B cell (primary cell): Measurements from ENCODE around the gene IL11RA.

Experiments
- CTCF ChIP-seq: fragments of 200-600 bp; IDR thresholded peaks from one replicate; pipeline ENCODE4 v1.8.0; 2022; ENCODE audit warnings: antibody characterized with exemption, mild to moderate bottlenecking
- EZH2 ChIP-seq: IDR thresholded peaks from 2 replicates; pipeline ENCODE4 v1.6.1; 2012; ENCODE audit warnings: borderline replicate concordance, low read depth, mild to moderate bottlenecking, moderate library complexity, low read length; ENCODE audit not compliant: insufficient read depth, poor library complexity, severe bottlenecking

- TF ChIP-seq CTCF (no peak), EZH2 (no peak)
Measured at GRCh38 chr9:34709196-34709978, 57.4 kb downstream of the IL11RA start.
